Spleen (tissue), 11 donors: ENCODE results near the gene PYROXD2. TPM values are rescaled to one million over a fixed set of nuclear protein-coding genes. Genes with fewer than 3 reads are reported as not detected.

Source experiments
- DNase-seq: peaks from one replicate; pipeline ENCODE4 v3.0.0-alpha.2; 2020
- H3K27ac ChIP-seq, 8 donors: fragments of 200-600 bp; sonication (generic) in 7 of 8; 1 replicate in 4 of 8; 2 replicates in 4 of 8; pipeline versions ENCODE4 v1.5.0 to v1.8.0; 2016 to 2021; ENCODE audit warnings: inconsistent platforms in 4 of 8, mild to moderate bottlenecking in 4 of 8, moderate library complexity in 1 of 8
- H3K27me3 ChIP-seq, 7 donors: fragments of 200-600 bp; sonication (generic) in 6 of 7; replicated peaks in 1 of 7; 1 replicate in 4 of 7; 2 replicates in 3 of 7; pipeline versions ENCODE4 v1.5.0 to v1.8.0; 2016 to 2021; ENCODE audit warnings: inconsistent platforms in 3 of 7, mild to moderate bottlenecking in 1 of 7
- H3K36me3 ChIP-seq, 6 donors: fragments of 200-600 bp; sonication (generic) in 5 of 6; 1 replicate in 4 of 6; 2 replicates in 2 of 6; pipeline versions ENCODE4 v1.5.0 to v1.8.0; 2016 to 2021; ENCODE audit warnings: inconsistent platforms in 2 of 6
- H3K4me1 ChIP-seq, 6 donors: fragments of 200-600 bp; sonication (generic) in 5 of 6; 1 replicate in 3 of 6; 2 replicates in 3 of 6; pipeline versions ENCODE4 v1.5.0 to v1.8.0; 2016 to 2021; ENCODE audit warnings: inconsistent platforms in 3 of 6
- H3K4me3 ChIP-seq, 8 donors: fragments of 200-600 bp; sonication (generic) in 7 of 8; 1 replicate in 4 of 8; 2 replicates in 4 of 8; pipeline versions ENCODE4 v1.5.0 to v1.8.0; 2016 to 2021; ENCODE audit warnings: inconsistent platforms in 4 of 8, mild to moderate bottlenecking in 4 of 8, moderate library complexity in 2 of 8
- H3K9me3 ChIP-seq, 8 donors: fragments of 200-600 bp; sonication (generic) in 7 of 8; 1 replicate in 4 of 8; 2 replicates in 4 of 8; pipeline versions ENCODE4 v1.5.0 to v1.8.0; 2016 to 2021; ENCODE audit warnings: inconsistent platforms in 4 of 8
- POLR2A ChIP-seq, 3 donors: fragments of 450-650 bp; IDR thresholded peaks; one replicate each; pipeline ENCODE4 v1.5.1; 2017; ENCODE audit warnings: antibody characterized with exemption in 3 of 3, mild to moderate bottlenecking in 1 of 3
- POLR2AphosphoS5 ChIP-seq, 3 donors: sonication (generic); formaldehyde crosslinking; IDR thresholded peaks; one replicate each; pipeline ENCODE4 v1.5.1; 2017; ENCODE audit warnings: antibody characterized with exemption in 3 of 3
- WGBS, 5 donors: extraction: QIAGEN DNeasy Blood & Tissue Kit in 3 of 5; methylation state at CpG; one replicate each; pipeline versions ENCODE4 v1.1.5 to v1.1.7; 2013 to 2018; 5-methylcytosine and 5-hydroxymethylcytosine counted together
- intact Hi-C: fragments of 100-400 bp; cut with DNase I; formaldehyde crosslinking; loops from one replicate; pipeline ENCODE4 v1.15.0; 2023; ENCODE audit warnings: low total_unique reads
- polyA plus RNA-seq, 3 donors: library from polyadenylated mRNA; stranded (reverse); fragments of 200-250 nt; gene quantifications; one replicate each; pipeline ENCODE4 v1.2.1, GENCODE V29; 2013
- total RNA-seq, 7 donors: library from RNA; depleted of rRNA in 3 of 7; stranded (reverse); fragments of >200 nt in 3 of 7; fragmentation: NEBNext Ultra II Directional in 4 of 7; extraction: Animal tissue kit (Norgen Biotek cat#: 25700) in 4 of 7; gene quantifications; one replicate each; pipeline versions ENCODE4 v1.1.0 to v1.2.1, GENCODE V29; 2016 to 2021
- TF ChIP-seq, protein P1 (sequence below), 11 experiments: fragments of 200-600 bp in 7 of 11; fragments of 450-650 bp in 4 of 11; sonication (generic) in 4 of 11; IDR thresholded peaks in 8 of 11; conservative IDR thresholded peaks in 3 of 11; 1 replicate in 7 of 11; 2 replicates in 4 of 11; pipeline versions ENCODE4 v1.4.0 to v1.8.0; 2016 to 2021; ENCODE audit warnings: antibody characterized with exemption in 11 of 11, inconsistent platforms in 4 of 11, mild to moderate bottlenecking in 1 of 11
- donor health status: healthy with polysubstance abuse.
- donor health status: DM: no; HTN: no; CAD: no; lungs with moderate emphysema.
- donor health status: DM: no; HTN: no; CAD: no.
- donor health status: Bipolar disorder and iron deficiency.
- donor health status: healthy.
- donor health status: DM: no; HTN: no; CAD: no.
- donor health status: DM: yes; HTN: yes; CAD: no.

The PYROXD2 gene
- total and polyA plus RNA-seq, 10 donors: 4.7 to 26.0 (median 11.6) TPM

DNA sequence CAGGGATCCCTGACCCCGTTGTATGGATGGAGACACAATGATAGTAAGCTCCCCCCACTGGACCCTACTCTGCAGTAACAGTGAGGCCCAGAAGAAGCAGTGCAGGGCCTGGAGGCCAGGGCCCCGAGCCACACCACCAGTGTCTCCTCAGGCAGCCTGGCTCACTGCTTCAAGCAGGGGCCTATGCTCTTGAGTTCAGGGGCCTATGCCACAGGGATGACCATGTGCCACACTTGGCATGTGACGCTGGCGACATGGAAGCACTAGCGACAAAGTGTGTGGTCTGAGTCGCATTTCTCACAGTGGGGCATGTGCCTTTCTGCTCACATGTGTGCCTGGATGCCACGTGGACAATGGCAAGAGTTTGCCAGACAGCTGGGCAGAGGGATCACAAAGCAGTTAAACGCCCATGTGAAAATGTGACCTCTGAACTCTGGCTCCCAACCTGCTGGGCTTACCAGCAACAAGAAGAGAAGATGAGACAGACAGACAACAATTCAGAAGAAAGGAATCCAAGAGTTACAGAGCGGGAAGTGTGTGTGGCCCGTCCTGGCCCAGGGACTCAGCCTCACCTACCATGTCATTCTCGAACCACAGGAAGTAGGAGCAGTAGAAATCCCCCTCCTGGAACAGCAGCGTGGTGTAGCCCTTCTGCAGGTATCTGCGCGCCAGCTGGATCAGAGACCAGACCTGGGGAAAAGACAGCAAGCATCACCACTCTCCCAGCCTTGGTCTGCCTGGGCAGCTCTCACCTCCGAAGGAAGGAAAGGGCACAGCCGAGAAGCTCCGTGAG, 4.7 kb upstream of the PYROXD2 start:
- H3K4me1 ChIP-seq: peaks cover 4 to 15% (median 11%) of the 10 kb centered on the region in 6 donors
- no peaks in the 10 kb centered on the region for H3K9me3 ChIP-seq
- TF ChIP-seq, protein P1, sequence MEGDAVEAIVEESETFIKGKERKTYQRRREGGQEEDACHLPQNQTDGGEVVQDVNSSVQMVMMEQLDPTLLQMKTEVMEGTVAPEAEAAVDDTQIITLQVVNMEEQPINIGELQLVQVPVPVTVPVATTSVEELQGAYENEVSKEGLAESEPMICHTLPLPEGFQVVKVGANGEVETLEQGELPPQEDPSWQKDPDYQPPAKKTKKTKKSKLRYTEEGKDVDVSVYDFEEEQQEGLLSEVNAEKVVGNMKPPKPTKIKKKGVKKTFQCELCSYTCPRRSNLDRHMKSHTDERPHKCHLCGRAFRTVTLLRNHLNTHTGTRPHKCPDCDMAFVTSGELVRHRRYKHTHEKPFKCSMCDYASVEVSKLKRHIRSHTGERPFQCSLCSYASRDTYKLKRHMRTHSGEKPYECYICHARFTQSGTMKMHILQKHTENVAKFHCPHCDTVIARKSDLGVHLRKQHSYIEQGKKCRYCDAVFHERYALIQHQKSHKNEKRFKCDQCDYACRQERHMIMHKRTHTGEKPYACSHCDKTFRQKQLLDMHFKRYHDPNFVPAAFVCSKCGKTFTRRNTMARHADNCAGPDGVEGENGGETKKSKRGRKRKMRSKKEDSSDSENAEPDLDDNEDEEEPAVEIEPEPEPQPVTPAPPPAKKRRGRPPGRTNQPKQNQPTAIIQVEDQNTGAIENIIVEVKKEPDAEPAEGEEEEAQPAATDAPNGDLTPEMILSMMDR (IDR thresholded peaks at IDR 0.05 in 8 of 11, conservative IDR thresholded peaks at IDR 0.05 in 3 of 11): no peak
- TF ChIP-seq POLR2AphosphoS5 (IDR thresholded peaks at IDR 0.05): no peak
- TF ChIP-seq POLR2A (IDR thresholded peaks at IDR 0.05): no peak
- no peak overlapping the region for H3K4me3 ChIP-seq
- no peak overlapping the region for H3K27ac ChIP-seq
- H3K36me3 ChIP-seq: peaks cover 0 to 97% (median 79%) of the 10 kb centered on the region in 6 donors
- no peaks in the 10 kb centered on the region for H3K27me3 ChIP-seq
- intact Hi-C loops: no loop called here
- WGBS, 5 donors: 95 to 97% (median 96%) methylated on average over 17 of the region's 17 CpGs
- no peak for DNase-seq

GRCh38 chr10:98418665-98419468, 3.9 kb upstream of the PYROXD2 start:
- Histone ChIP-seq H3K9me3 (no peaks in the 10 kb centered on the region), H3K27me3 (no peaks in the 10 kb centered on the region), H3K4me3 (no peak overlapping the region), H3K4me1 (peaks cover 9 to 23% (median 19%) of the 10 kb centered on the region in 6 donors), H3K27ac (no peak overlapping the region), H3K36me3 (peaks cover 0 to 89% (median 71%) of the 10 kb centered on the region in 6 donors)
- DNase-seq: no peak
- TF ChIP-seq POLR2A (IDR thresholded peaks at IDR 0.05) (no peak), POLR2AphosphoS5 (IDR thresholded peaks at IDR 0.05) (peak in 1 of 3 donors; percentile 35)
- 94 to 98% (median 95%) methylated on average over 16 to 18 of the region's 18 CpGs for WGBS, 5 donors
- intact Hi-C loops: no loop called here

DNA sequence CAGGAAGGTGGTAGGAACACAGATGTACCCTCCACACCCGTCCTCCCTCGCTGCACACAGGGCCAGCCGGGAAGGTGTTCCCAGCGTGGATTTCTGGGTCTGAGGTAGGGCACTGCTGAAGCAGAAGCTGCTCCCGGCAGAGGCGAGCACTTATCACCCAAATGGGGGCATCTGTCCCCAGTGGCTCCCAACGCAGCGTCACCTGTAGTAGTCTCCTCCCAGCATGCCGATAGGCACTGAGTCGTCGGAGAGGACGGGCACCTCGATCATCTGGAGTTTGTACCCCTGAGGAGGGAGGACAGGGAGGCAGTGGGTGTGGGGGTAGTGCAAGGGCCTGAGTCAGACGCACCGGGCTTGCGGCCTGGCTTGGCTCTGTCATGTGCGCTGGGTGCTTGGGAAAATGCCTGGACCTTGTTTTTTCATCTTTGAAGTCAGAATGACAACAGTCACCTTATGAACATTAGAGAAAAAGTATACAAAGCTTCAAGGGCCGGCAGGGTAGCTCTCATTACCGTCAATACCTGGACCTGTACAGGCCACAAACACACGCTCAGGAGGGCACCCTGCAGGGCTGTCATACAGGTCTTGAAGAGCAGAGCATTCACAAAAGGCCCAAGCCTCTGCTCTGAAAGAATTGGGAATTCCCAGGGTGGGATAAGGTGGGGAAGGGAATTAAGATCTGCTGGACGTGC, 3.1 kb upstream of the PYROXD2 start:
- TF ChIP-seq, protein P1 (IDR thresholded peaks at IDR 0.05 in 8 of 11, conservative IDR thresholded peaks at IDR 0.05 in 3 of 11): no peak
- TF ChIP-seq POLR2AphosphoS5 (IDR thresholded peaks at IDR 0.05) (peak in 1 of 3 donors; percentile 9), POLR2A (IDR thresholded peaks at IDR 0.05) (no peak)
- no peaks in the 10 kb centered on the region for H3K9me3 ChIP-seq
- WGBS, 5 donors: 92 to 97% (median 95%) methylated on average over 16 to 21 of the region's 21 CpGs
- intact Hi-C loops: no loop called here
- DNase-seq: no peak
- H3K4me1 ChIP-seq: peaks cover 9 to 25% (median 19%) of the 10 kb centered on the region in 6 donors
- H3K36me3 ChIP-seq: peaks cover 0 to 81% (median 63%) of the 10 kb centered on the region in 6 donors
- no peak overlapping the region for H3K4me3 ChIP-seq
- no peak overlapping the region for H3K27ac ChIP-seq
- H3K27me3 ChIP-seq: no peaks in the 10 kb centered on the region

- H3K27ac ChIP-seq: no peak overlapping the region
- WGBS, 5 donors: 93 to 97% (median 95%) methylated on average over 6 to 19 of the region's 19 CpGs
- H3K9me3 ChIP-seq: no peaks in the 10 kb centered on the region
- no peak for DNase-seq
- H3K27me3 ChIP-seq: no peaks in the 10 kb centered on the region
- H3K4me3 ChIP-seq: no peak overlapping the region
- TF ChIP-seq POLR2AphosphoS5 (IDR thresholded peaks at IDR 0.05): peak in 2 of 3 donors; percentile 18 to 40
- TF ChIP-seq, protein P1 (IDR thresholded peaks at IDR 0.05 in 8 of 11, conservative IDR thresholded peaks at IDR 0.05 in 3 of 11): no peak
- TF ChIP-seq POLR2A (IDR thresholded peaks at IDR 0.05): no peak
- intact Hi-C loops: no loop called here
- peaks cover 0 to 75% (median 59%) of the 10 kb centered on the region in 6 donors for H3K36me3 ChIP-seq
- peaks cover 9 to 29% (median 19%) of the 10 kb centered on the region in 6 donors for H3K4me1 ChIP-seq
Observed at GRCh38 chr10:98417481-98417959, 2.5 kb upstream of the PYROXD2 start.
